Ovary (tissue), 9 donors: ENCODE results near the gene TRIO. TPM values are rescaled to one million over a fixed set of nuclear protein-coding genes. Genes with fewer than 3 reads are reported as not detected.
"Not testable (repeated sequence)": the region's sequence is repeated elsewhere in the genome, so short reads cannot be mapped to it uniquely, and the experiment has no call there.

Experiments used
- DNase-seq, 5 donors: peaks; one replicate each; pipeline ENCODE4 v3.0.0-alpha.2; 2019 to 2020
- H3K27ac ChIP-seq, 2 donors: fragments of 200-600 bp; one replicate each; pipeline versions ENCODE4 v1.5.1 to v1.8.0; 2019 to 2022
- H3K27me3 ChIP-seq: fragments of 200-600 bp; one replicate; pipeline ENCODE4 v1.8.0; 2022
- H3K36me3 ChIP-seq: fragments of 200-600 bp; sonication (generic); one replicate; pipeline ENCODE4 v1.5.1; 2019
- H3K4me1 ChIP-seq: one replicate; pipeline ENCODE4 v1.8.1; 2013; ENCODE audit warnings: mild to moderate bottlenecking, moderate library complexity; ENCODE audit not compliant: insufficient read depth
- H3K4me3 ChIP-seq: fragments of 200-600 bp; sonication (generic); one replicate; pipeline ENCODE4 v1.5.1; 2017
- H3K9me3 ChIP-seq, 2 donors: fragments of 200-600 bp in 1 of 2; sonication (generic) in 1 of 2; one replicate each; pipeline versions ENCODE4 v1.5.1 to v1.8.1; 2013 to 2019; ENCODE audit warnings: mild to moderate bottlenecking in 1 of 2, moderate library complexity in 1 of 2
- CTCF ChIP-seq, 3 donors: fragments of 450-650 bp in 2 of 3; fragments of 200-600 bp in 1 of 3; IDR thresholded peaks; one replicate each; pipeline versions ENCODE4 v1.5.1 to v1.8.0; 2016 to 2022; ENCODE audit warnings: antibody characterized with exemption in 3 of 3, mild to moderate bottlenecking in 1 of 3
- EP300 ChIP-seq: sonication (generic); formaldehyde crosslinking; IDR thresholded peaks from one replicate; pipeline ENCODE4 v1.6.1; 2017; ENCODE audit warnings: antibody characterized with exemption
- POLR2A ChIP-seq: fragments of 450-650 bp; IDR thresholded peaks from one replicate; pipeline ENCODE4 v1.6.1; 2017; ENCODE audit warnings: antibody characterized with exemption, mild to moderate bottlenecking, moderate library complexity
- WGBS, 3 donors: extraction: QIAGEN DNeasy Blood & Tissue Kit in 1 of 3; methylation state at CpG; one replicate each; pipeline versions ENCODE4 v1.1.5 to v1.1.7; 2013 to 2017; 5-methylcytosine and 5-hydroxymethylcytosine counted together
- intact Hi-C, 4 donors: fragments of 100-400 bp; cut with DNase I; formaldehyde crosslinking; loops; one replicate each; pipeline versions ENCODE4 v1.11.0 to v1.15.1; 2022 to 2023
- polyA plus RNA-seq, 2 donors: library from polyadenylated mRNA; stranded (reverse); fragments of 200-250 nt in 1 of 2; fragments of 350-450 nt in 1 of 2; fragmentation: Illumina TruSeq in 1 of 2; extraction: RNeasy Lipid Tissue Mini Kit (QIAGEN cat#74804) in 1 of 2; gene quantifications; one replicate each; pipeline ENCODE4 v1.2.3, GENCODE V29; 2013 to 2014
- total RNA-seq, 7 donors: library from RNA; depleted of rRNA in 2 of 7; stranded (reverse); fragments of >200 nt in 2 of 7; fragmentation: NEBNext Ultra II Directional in 3 of 7; extraction: Animal tissue kit (Norgen Biotek cat#: 25700) in 3 of 7; gene quantifications; one replicate each; pipeline versions ENCODE4 v1.1.0 to v1.2.4, GENCODE V29; 2016 to 2023
- donor health status: DM: no; HTN: no; CAD: no; lungs with moderate emphysema.
- donor health status: DM: no; HTN: no; CAD: no.
- donor health status: Bipolar disorder and iron deficiency.
- donor health status: DM: yes; HTN: yes; CAD: no.
- donor health status: DM: no; HTN: no; CAD: no.
- donor health status: DM: yes; HTN: yes; CAD: no.

TRIO gene
- total and polyA plus RNA-seq, 9 donors = 58.4 to 268 (median 125) TPM

GRCh38 chr5:14432931-14433589, 289.9 kb downstream of the TRIO start:
- H3K4me1 ChIP-seq = peaks cover 20% of the 10 kb centered on the region
- intact Hi-C loops = no loop called here
- H3K9me3 ChIP-seq = no peaks in the 10 kb centered on the region
- WGBS, 3 donors = 34 to 62% (median 49%) methylated on average over 8 of the region's 8 CpGs
- no peak for TF ChIP-seq CTCF (IDR thresholded peaks at IDR 0.05)
- TF ChIP-seq POLR2A = no peak
- no peak for TF ChIP-seq EP300
- peak overlapping the region in 1 of 2 donors; percentile 46 for H3K27ac ChIP-seq
- no peak overlapping the region for H3K4me3 ChIP-seq
- H3K36me3 ChIP-seq = no peaks in the 10 kb centered on the region
- no peak for DNase-seq
- no peaks in the 10 kb centered on the region for H3K27me3 ChIP-seq

- H3K9me3 ChIP-seq = no peaks in the 10 kb centered on the region
- no peak for TF ChIP-seq CTCF (IDR thresholded peaks at IDR 0.05)
- no peak for TF ChIP-seq POLR2A
- no peak for TF ChIP-seq EP300
- no peak for DNase-seq
- H3K27me3 ChIP-seq = no peaks in the 10 kb centered on the region
- intact Hi-C loops = no loop called here
- H3K4me1 ChIP-seq = peaks cover 14% of the 10 kb centered on the region
- WGBS, 3 donors = 68 to 81% (median 77%) methylated on average over 2 of the region's 2 CpGs
- H3K27ac ChIP-seq = no peak overlapping the region
- H3K4me3 ChIP-seq = no peak overlapping the region
- H3K36me3 ChIP-seq = no peaks in the 10 kb centered on the region
These were observed 292.3 kb downstream of the TRIO start for GRCh38 chr5:14435481-14435880.

GRCh38 chr5:14436122-14436521, 293.0 kb downstream of the TRIO start:
- H3K4me1 ChIP-seq = peaks cover 14% of the 10 kb centered on the region
- H3K27ac ChIP-seq, intact Hi-C loops, H3K27me3 ChIP-seq, H3K4me3 ChIP-seq, H3K36me3 ChIP-seq, DNase-seq, H3K9me3 ChIP-seq: not testable (repeated sequence)
- 90 to 95% (median 92%) methylated on average over 5 of the region's 5 CpGs for WGBS, 3 donors

GRCh38 chr5:14436801-14437542, 293.8 kb downstream of the TRIO start:
- peaks cover 10% of the 10 kb centered on the region for H3K4me1 ChIP-seq
- 86 to 87% (median 87%) methylated on average over 5 of the region's 5 CpGs for WGBS, 3 donors
- intact Hi-C loops = no loop called here
- TF ChIP-seq EP300 (no peak), POLR2A (no peak), CTCF (IDR thresholded peaks at IDR 0.05) (no peak)
- H3K27ac ChIP-seq = no peak overlapping the region
- no peak overlapping the region for H3K4me3 ChIP-seq
- DNase-seq = no peak
- no peaks in the 10 kb centered on the region for H3K9me3 ChIP-seq
- no peaks in the 10 kb centered on the region for H3K27me3 ChIP-seq
- H3K36me3 ChIP-seq = no peaks in the 10 kb centered on the region

- intact Hi-C loops = no loop called here
- Histone ChIP-seq H3K4me3 (no peak overlapping the region), H3K27me3 (no peaks in the 10 kb centered on the region), H3K9me3 (no peaks in the 10 kb centered on the region), H3K4me1 (peaks cover 3% of the 10 kb centered on the region), H3K27ac (no peak overlapping the region), H3K36me3 (no peaks in the 10 kb centered on the region)
- DNase-seq = no peak
- TF ChIP-seq EP300 (no peak), POLR2A (no peak), CTCF (IDR thresholded peaks at IDR 0.05) (no peak)
- WGBS, 3 donors = 90 to 93% (median 93%) methylated on average over 6 of the region's 6 CpGs
These were observed 295.1 kb downstream of the TRIO start for GRCh38 chr5:14438195-14438606.
